GM21423 (cell line): ENCODE data around the gene KIF23.
"Not testable (repeated sequence)": the region's sequence is repeated elsewhere in the genome, so short reads cannot be mapped to it uniquely, and the experiment has no call there.

Source experiments
- ATAC-seq: cut with Tn5 transposase; IDR thresholded peaks from one replicate; pipeline ENCODE4 v1.9.1; 2021; ENCODE audit warnings: mild to moderate bottlenecking, moderate library complexity; ENCODE audit not compliant: unreplicated experiment

Gene KIF23

GRCh38 chr15:69434238-69434637, 20.1 kb downstream of the KIF23 start:
- no peak for ATAC-seq

GRCh38 chr15:69434679-69435078, 20.5 kb downstream of the KIF23 start:
- no peak for ATAC-seq

- ATAC-seq, result no peak
Measured at GRCh38 chr15:69435985-69436384, 21.8 kb downstream of the KIF23 start.

- ATAC-seq, result no peak
Measured at GRCh38 chr15:69436951-69437350, 22.8 kb downstream of the KIF23 start.

GRCh38 chr15:69439623-69440022, 25.5 kb downstream of the KIF23 start:
- no peak for ATAC-seq

- ATAC-seq, result peak; percentile 60
Measured at GRCh38 chr15:69443032-69443611, 29.0 kb downstream of the KIF23 start.

- no peak for ATAC-seq
Measured at GRCh38 chr15:69444686-69445085, 30.5 kb downstream of the KIF23 start.

- ATAC-seq, result no peak
Measured at GRCh38 chr15:69446953-69447352, 32.8 kb downstream of the KIF23 start.

GRCh38 chr15:69450221-69450620, 36.1 kb downstream of the KIF23 start:
- not testable (repeated sequence) for ATAC-seq

GRCh38 chr15:69450968-69451695, 37.0 kb downstream of the KIF23 start:
- no peak for ATAC-seq

GRCh38 chr15:69451951-69452691, 38.0 kb downstream of the KIF23 start:
- ATAC-seq, result peak; percentile 21

- ATAC-seq, result peak; percentile 86
Measured at GRCh38 chr15:69452692-69453521, 38.8 kb downstream of the KIF23 start, which contains the start of gene RPLP1. TSS of gene RPLP1 (plus strand) at chr15:69452818. CDS start at chr15:69452949, 131 bp downstream.

- no peak for ATAC-seq
Measured at GRCh38 chr15:69454953-69455352, 40.8 kb downstream of the KIF23 start.

GRCh38 chr15:69456208-69457166, 42.3 kb downstream of the KIF23 start:
- ATAC-seq, result no peak

GRCh38 chr15:69457304-69458280, 43.4 kb downstream of the KIF23 start:
- no peak for ATAC-seq

GRCh38 chr15:69459066-69459465, 44.9 kb downstream of the KIF23 start:
- no peak for ATAC-seq

- ATAC-seq, result no peak
Measured at GRCh38 chr15:69460481-69460880, 46.3 kb downstream of the KIF23 start.

GRCh38 chr15:69462030-69462492, 47.9 kb downstream of the KIF23 start:
- ATAC-seq, result no peak
